GM18505 (cell line): Measurements from ENCODE around the gene OSM.
"Not testable (repeated sequence)": the region's sequence is repeated elsewhere in the genome, so short reads cannot be mapped to it uniquely, and the experiment has no call there.

ENCODE experiments used
- ATAC-seq: cut with Tn5 transposase; IDR thresholded peaks from one replicate; pipeline ENCODE4 v1.9.1; 2021; ENCODE audit not compliant: unreplicated experiment
- POLR2A ChIP-seq: IDR thresholded peaks from 4 replicates; pipeline ENCODE4 v1.6.1; 2011; ENCODE audit warnings: borderline replicate concordance; ENCODE audit not compliant: insufficient read depth, insufficient read length; ENCODE audit errors: extremely low read depth

Gene OSM

GRCh38 chr22:30223303-30223702 lies 43.3 kb downstream of the OSM start:
- TF ChIP-seq POLR2A = no peak
- no peak for ATAC-seq

DNA sequence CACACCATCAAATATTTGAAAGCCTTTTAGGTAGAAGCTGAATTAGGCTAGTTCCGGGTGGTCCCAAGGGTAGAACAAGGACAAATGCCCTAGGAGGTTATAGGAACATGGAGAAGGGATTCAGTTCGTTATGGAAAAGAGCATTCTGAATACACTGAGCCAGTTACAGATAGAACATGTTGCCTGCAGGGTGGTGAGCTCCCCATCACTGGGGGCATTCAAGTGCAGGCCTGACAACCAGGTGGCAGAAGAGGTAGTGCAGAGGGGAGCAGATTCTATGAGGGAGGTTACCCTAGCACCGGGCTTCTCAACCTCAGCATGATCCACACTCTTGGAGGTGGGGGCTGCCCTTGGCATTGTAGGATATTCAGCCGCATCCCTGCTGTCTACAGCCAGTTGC lies 44.3 kb downstream of the OSM start:
- no peak for ATAC-seq
- TF ChIP-seq POLR2A = no peak

DNA sequence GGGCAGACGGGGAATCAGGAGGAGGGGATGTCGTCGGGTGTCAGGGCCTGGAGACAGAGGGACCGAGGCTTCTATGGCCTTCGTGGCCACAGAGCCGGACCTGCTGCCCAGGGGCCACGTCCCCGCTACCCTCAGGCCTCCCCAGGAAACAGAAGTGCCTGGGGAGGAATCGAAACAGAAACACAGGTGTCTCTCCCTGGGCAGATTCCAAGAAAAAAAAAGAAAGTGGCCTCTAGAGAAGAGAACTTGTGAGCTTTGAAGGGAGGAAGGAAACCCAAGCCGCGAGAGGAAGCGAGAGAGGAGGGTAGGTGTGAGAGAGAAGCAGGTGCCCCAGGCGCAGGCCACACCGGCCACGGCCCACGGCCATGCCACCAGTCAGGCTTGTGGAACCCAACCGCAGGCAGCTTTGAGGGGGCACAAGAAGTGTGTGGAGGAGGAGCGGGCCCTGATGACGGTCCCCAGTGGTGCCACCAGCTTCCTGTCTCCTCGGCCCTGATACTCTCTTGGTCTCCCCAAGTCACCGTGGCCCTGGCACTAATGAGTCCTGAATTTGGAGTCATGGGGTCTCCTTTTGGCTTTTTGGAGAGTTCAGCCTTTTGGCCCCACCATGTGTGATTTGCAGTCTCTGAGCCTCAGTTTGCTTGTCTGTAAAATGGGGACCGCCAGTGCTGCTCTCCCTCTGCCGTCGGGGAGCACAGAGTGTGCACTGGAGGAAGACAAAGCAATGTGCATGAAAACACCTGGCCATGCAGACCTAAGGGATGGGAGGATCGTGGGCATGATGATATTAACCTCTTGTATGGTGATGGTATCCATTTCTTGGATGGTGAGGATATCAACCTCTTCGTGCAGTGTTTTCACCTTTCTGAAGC lies 45.3 kb downstream of the OSM start:
- ATAC-seq = no peak

DNA sequence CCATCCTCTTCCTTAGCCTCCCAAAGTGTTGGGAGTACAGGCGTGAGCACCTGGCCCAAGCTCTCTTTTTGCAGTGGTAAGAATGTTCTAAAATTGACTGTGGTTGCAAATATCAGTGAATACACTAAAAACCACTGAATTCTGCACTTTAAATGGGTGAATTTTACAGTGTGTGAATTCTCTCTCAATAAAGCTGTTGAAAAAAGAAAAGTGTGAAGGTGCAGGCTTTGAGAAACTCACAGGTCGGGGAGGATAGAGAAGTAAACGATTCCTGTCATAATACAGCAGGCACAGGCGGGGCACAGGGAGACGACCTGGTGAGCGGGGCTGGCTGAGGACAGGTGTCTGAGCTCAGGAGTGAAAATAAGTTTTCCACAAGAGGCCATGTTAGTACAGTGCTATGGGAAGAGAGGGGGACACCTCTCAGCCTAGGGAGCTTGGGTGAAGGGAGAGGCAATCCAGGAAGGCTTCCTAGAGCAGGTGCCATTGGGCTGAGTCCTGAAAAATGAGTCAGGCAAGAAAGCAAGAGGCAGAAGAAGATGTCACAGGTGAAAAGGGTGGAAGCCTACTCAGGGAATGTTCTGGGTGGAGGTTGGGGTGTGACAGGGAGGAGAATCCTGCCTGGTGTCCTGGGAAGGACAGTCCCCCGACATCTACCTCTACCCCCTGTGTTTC lies 46.2 kb downstream of the OSM start:
- no peak for ATAC-seq
- TF ChIP-seq POLR2A = no peak

More for the DNA sequence above, 45.3 kb downstream of the OSM start:
- TF ChIP-seq POLR2A = no peak

DNA sequence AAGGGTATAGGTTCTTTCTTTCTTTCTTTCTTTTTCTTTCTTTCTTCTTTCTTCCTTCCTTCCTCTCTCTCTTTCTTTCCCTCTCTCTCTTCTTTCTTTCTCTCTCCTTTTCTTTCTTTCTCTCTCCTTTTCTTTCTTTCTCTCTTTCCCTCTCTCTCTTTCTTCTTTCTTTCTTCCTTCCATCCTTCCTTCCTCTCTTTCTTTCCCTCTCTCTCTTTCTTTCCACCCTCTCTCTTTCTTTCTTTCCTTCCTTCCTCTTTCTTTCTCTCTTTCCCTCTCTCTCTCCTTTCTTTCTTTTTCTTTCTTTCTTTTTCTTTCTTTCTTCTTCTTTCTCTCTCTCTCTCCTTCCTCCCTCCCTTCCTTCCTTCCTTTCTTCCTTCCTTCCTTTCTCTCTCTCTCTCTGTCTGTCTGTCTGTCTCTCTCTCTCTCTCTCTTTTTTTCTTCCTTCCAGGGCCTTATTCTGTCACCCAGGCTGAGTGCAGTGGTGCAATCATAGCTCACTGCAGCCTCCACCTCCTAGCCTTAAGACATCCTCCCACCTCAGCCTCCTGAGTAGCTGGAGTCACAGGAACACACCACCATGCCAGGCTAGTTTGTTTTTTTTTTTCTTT lies 46.9 kb downstream of the OSM start:
- no peak for TF ChIP-seq POLR2A
- ATAC-seq = no peak

- no peak for ATAC-seq
- TF ChIP-seq POLR2A = no peak
These were observed 47.5 kb downstream of the OSM start for GRCh38 chr22:30219049-30219654.

GRCh38 chr22:30217698-30218560 lies 48.7 kb downstream of the OSM start:
- ATAC-seq = no peak
- no peak for TF ChIP-seq POLR2A

DNA sequence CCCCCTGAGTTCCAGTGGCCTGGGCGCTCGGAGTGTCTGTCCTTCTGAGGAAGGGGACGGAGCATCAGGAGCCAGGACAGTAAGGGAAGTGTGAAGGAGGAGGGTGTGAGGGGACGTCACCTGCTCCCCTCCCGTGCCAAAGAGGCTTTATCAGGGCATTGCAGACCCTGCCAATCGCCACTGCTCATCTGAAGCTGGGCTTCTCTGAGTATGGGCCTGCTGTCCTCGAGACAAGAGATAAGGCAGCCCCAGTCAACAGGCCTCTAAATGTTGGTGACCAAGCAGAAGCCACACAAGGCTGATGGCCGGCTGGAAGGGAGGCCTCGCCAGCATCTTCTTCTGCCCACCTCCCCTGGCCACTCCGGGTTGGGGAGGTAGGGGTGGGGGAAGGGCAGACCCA lies 49.9 kb downstream of the OSM start:
- ATAC-seq = no peak
- no peak for TF ChIP-seq POLR2A

- ATAC-seq = not testable (repeated sequence)
These were observed 50.4 kb downstream of the OSM start for GRCh38 chr22:30216272-30216671.

DNA sequence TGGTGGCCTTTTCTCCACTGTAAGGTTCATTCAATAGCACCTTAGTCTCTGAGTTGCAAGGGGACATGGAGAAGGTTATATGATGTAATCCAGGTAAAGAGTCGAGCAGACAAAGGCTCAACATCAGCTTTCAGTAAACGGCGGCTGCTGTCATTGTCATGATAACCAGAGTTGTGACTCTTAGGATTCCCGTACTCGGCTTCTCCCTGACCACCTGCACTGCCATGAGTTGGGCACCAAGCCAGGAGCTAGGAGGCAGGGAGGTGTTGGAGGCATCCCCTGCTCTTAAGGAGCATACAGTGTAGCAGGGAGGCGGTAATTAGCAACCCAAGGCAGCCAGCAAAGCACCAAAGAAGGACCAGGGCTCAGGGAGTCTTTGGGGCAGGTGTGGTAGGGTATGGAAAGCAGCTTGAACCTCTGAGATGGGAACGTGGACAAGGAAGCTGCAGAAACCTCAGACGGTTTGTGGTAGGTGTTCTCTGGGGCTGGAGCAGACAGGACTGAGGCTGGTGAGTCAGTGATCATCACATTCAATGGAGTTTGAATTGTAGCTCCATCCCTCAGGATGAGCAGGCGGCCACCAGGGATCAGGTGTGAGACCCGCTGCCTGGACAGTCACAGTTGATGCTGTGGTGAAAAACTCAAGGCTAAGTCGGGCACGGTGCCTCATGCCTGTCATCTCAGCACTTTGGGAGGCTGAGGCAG lies 51.8 kb downstream of the OSM start:
- TF ChIP-seq POLR2A = no peak
- no peak for ATAC-seq

DNA sequence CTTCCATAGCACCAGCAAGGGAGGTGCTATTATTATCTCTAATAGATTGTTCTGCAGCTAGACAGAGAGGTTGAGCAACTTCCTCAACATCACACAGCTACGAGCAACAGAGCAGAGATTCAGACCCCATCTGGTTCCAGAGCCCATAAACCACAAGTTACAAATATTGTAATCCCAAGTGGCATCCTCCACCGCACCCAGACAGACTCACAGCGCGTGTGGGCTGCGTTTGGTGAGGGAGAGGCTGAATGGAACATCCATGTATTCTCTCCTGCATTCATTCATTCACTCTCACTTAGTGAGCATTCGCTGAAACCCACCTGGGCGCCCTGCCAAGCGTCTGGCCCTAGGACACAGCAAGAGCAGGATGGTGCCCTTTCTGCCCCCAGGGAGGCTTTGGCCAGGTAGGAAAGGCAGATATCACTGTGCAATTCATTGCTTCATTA lies 53.6 kb downstream of the OSM start:
- TF ChIP-seq POLR2A = no peak
- ATAC-seq = no peak
